ENCODE data around the gene SPINT2.

- TF ChIP-seq SPEN (CRISPR knock-in tag; IDR thresholded peaks at IDR 0.05; ENCODE audit: low read depth): no peak
- no peak for TF ChIP-seq SMC3 (IDR thresholded peaks at IDR 0.05; ENCODE audit: low read length)
- no peak for TF ChIP-seq SRF (IDR thresholded peaks at IDR 0.05; ENCODE audit: low read depth, low read length)
- TF ChIP-seq, protein P1, sequence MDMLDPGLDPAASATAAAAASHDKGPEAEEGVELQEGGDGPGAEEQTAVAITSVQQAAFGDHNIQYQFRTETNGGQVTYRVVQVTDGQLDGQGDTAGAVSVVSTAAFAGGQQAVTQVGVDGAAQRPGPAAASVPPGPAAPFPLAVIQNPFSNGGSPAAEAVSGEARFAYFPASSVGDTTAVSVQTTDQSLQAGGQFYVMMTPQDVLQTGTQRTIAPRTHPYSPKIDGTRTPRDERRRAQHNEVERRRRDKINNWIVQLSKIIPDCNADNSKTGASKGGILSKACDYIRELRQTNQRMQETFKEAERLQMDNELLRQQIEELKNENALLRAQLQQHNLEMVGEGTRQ (IDR thresholded peaks at IDR 0.05; ENCODE audit: low read depth, low read length): no peak
- TF ChIP-seq, protein P1 (CRISPR knock-in tag; IDR thresholded peaks at IDR 0.05; ENCODE audit: borderline replicate concordance): no peak
These were observed 13.8 kb downstream of the SPINT2 start for GRCh38 chr19:38277969-38278680.
